Fibroblast of skin of right biceps (primary cell): ENCODE measurements around the gene C1orf116.

Experiments used
- DNase-seq: peaks from one replicate; pipeline ENCODE4 v3.0.0-alpha.2; 2013

Gene C1orf116

GRCh38 chr1:207018707-207019106 is 13.8 kb downstream of the C1orf116 start:
- no peak for DNase-seq

- no peak for DNase-seq
Observed at GRCh38 chr1:207017615-207018559, 14.7 kb downstream of the C1orf116 start.

- DNase-seq: no peak
Observed at GRCh38 chr1:207015791-207016190, 16.8 kb downstream of the C1orf116 start.

GRCh38 chr1:207014728-207015127 is 17.8 kb downstream of the C1orf116 start:
- no peak for DNase-seq

GRCh38 chr1:207013321-207014085 is 19.1 kb downstream of the C1orf116 start:
- DNase-seq: no peak

GRCh38 chr1:207010726-207011125 is 21.8 kb downstream of the C1orf116 start:
- DNase-seq: no peak

- no peak for DNase-seq
Observed at GRCh38 chr1:207009945-207010344, 22.6 kb downstream of the C1orf116 start.

- DNase-seq: no peak
Observed at GRCh38 chr1:207009182-207009850, 23.2 kb downstream of the C1orf116 start.

GRCh38 chr1:207007352-207008033 is 25.1 kb downstream of the C1orf116 start:
- DNase-seq: peak; percentile 97

GRCh38 chr1:207006914-207007313 is 25.6 kb downstream of the C1orf116 start:
- no peak for DNase-seq

- DNase-seq: no peak
Observed at GRCh38 chr1:207006083-207006482, 26.5 kb downstream of the C1orf116 start.

GRCh38 chr1:207004931-207005830 is 27.4 kb downstream of the C1orf116 start:
- peak; percentile 79 for DNase-seq

GRCh38 chr1:207003210-207003609 is 29.3 kb downstream of the C1orf116 start:
- no peak for DNase-seq

- no peak for DNase-seq
Observed at GRCh38 chr1:207002724-207003146, 29.8 kb downstream of the C1orf116 start.

GRCh38 chr1:207001492-207002245 is 30.9 kb downstream of the C1orf116 start:
- no peak for DNase-seq

GRCh38 chr1:207000651-207001291 is 31.8 kb downstream of the C1orf116 start:
- DNase-seq: no peak

GRCh38 chr1:206998816-206999215 is 33.7 kb downstream of the C1orf116 start:
- DNase-seq: no peak

- no peak for DNase-seq
Observed at GRCh38 chr1:206992790-206993189, 39.8 kb downstream of the C1orf116 start.

- DNase-seq: no peak
Observed at GRCh38 chr1:206987873-206988272, 44.7 kb downstream of the C1orf116 start.

- no peak for DNase-seq
Observed at GRCh38 chr1:206986885-206987284, 45.7 kb downstream of the C1orf116 start.
